ENCODE measurements around the gene SMAD7.
A peak's percentile ranks its signal among the peaks of the same experiment; 100 is the strongest.

The SMAD7 gene

DNA sequence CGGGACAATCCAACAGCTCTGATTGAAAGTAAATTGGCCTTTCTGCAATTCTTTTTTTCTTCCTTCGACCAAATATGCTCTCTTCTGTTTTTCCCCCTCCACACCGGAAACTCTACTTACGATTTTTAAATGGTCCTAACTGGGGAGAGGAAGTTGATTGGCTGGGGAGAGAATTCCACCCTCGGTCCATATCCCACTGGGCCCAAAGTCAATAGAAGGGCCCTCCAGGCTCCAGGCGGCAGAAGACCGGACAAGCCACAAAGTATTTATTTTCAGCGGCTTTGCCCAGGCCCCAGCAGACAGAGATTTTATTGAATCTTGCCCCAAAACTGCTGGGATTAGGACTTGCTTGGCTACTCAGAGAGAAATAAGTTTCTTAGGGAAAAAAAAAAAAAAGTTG lies 37.1 kb upstream of the SMAD7 start:
- DNase-seq = no peak

- no peak for DNase-seq
Observed at GRCh38 chr18:48986851-48987761, 36.3 kb upstream of the SMAD7 start.

DNA sequence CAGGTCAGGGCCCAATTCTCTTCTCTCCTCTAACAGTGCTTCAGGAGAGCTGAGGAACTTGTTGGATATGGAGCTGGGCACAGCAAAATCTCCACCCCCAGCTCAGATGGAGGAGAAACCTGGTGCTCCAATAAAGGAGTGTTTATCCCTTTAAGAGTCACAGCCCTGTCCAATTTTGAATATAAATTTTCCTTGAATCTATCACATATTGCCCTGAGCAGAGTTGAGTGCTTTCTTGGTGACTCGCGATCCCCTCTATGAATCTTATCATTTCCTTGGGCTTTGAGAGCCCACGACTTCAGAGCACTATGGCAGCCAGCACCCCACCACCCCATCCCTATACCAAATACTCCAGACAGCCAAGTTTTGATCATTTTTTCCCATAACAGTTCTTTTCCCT lies 34.4 kb upstream of the SMAD7 start:
- no peak for DNase-seq

- DNase-seq = peak in 8 of 56 donors; percentile 15 to 55 (median 26)
Observed at GRCh38 chr18:48983793-48984437, 33.1 kb upstream of the SMAD7 start.

GRCh38 chr18:48982266-48982665 lies 31.5 kb upstream of the SMAD7 start:
- DNase-seq = no peak

DNA sequence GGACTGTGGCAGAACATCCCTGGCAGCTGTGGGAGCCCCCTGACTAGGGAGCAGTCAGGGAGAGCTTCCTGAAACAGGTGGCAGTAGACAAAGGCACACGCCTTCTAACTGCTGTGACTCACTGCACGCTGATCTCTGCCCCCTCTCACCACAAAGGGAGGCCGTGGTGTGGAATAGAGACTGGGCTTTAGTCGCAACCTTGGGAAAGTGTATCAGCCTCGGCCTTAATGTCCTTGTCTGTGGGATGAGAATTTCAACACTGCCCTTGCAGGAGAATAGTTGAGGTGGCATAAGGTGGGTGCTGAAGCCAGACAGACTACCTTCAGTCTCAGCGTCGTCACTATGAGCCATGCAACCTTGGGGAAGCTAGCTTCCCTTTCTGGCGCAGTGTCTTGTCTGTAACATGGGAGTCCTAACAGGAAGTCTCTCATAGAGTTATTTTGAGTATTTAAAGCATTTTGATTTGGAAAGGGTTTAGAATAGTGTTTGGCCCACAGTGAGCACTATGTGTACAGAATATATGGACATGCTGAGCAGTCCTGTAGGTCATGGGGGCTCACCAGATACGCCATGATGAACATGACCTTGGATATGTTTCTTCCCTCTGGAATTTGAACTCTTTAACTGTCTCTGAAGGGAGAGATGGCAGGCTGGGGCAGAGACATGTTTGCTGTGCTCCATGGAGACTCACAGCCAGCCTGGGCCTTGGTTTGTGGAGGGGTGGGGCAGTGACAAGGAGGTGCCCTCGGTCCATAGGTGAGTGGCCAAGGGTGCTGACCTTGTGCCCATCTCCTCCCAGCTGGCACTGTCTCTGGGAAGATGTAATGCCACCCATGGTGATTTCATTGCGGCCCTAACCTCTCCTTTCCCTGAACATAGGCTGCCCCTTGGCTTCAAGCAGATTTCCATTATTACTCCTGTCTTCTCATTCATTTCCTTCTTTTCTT lies 29.5 kb upstream of the SMAD7 start:
- no peak for DNase-seq

- DNase-seq = no peak
Observed at GRCh38 chr18:48977914-48978313, 27.1 kb upstream of the SMAD7 start.

DNA sequence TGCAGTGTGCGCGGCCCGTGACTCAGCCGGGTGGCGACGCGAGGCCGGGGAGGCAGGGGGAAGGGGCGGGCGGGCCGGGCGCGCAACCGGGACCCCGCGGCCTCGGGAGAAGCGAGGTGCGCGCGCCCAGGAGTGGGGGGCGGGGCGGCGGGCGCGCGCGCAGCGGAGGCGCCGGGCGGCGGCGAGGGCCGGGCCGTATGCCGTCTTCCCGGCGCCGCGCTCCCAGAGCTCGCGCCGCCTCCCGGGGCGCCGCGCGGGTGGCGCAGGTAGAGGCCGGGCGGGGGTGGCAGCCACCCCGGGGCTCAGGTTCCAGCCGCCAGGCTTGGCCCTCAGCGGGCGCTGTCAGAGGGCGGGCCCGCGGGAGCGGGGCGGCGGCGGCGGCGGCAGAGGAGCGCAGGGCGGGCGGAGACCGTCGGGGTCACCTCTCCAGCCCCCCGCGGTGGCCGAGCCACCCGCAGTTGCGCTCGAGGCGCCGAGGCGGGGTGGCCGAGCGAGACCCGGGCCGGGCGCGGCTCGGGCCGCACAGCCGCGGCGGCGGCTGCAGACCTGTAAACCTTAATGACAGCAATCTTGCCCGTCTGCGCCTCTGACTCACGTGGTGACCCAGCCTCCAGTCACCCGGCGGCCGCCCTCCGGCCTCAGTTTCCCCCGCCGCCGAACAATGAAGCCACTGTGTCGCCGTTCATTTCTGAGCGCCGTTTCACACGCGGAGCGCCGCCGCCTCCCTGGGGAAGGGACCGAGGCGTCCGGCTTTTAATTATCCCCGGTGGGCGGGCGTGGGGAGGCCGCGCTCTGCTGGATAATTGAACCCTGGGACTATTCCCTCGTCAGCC lies 25.3 kb upstream of the SMAD7 start:
- peak in 15 of 56 donors; percentile 12 to 66 (median 33) for DNase-seq

- peak in 4 of 56 donors; percentile 16 to 50 (median 33) for DNase-seq
Observed at GRCh38 chr18:48975120-48975816, 24.5 kb upstream of the SMAD7 start.

DNA sequence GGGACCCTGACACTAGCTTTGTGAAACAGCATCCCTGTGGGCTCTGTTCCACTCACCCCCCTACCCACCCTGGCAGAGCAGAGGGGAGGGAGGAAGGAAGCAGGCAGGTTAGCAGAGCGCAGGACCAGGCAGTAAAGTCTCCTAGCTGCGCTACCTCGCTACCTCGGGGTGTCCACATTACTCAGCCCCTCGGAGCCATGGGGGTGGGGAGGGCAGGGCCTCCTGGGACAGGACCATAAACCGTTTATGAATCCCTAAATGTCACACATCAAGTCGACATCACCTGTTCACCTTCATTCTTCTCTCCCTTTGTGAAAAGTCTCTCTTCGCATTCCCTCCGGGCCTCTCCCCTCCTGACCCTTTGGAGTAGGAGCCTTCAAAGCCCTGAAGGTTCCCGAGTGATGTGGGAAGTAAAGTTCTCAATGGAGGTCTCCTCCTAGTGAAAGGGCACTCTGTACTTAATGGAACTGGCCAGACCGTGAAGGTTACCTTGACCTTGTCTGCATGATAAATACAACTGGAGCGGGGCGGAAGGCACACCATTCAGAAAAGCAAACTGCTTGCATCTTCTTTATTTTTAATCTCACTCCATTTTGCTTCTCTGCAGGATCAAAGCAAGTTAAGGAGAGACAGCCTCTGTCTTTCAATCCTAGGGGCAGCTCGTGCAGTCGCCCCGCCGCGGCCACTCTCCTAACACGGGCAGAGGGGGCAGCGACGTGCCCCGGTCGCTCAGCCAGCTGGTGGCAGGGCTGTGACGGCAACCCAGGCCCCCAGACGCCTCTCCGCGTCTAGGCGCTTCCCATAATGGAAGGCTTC lies 23.7 kb upstream of the SMAD7 start:
- DNase-seq = peak in 4 of 56 donors; percentile 16 to 32 (median 24)

DNA sequence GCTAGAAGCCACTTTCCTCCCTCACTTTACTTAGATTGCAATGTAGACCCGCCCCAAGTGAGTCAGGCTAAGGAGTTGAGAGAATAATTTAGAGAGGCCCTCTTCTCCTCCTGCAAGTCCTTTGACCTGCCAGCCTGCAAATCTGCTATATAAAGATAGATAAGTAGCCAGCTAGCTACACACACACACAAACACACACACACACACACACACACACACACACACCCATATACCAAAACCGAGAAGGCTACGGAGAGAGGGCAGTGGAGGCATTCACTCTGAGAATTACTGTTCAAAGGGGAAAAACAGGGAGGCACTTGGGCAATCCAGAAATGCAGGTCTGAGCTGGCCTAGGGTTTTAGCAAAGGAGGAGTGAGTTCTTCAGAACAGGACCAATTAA lies 23.0 kb upstream of the SMAD7 start:
- no peak for DNase-seq

GRCh38 chr18:48968412-48969215 lies 17.8 kb upstream of the SMAD7 start:
- no peak for DNase-seq

- DNase-seq = no peak
Observed at GRCh38 chr18:48967545-48967944, 16.8 kb upstream of the SMAD7 start.

DNA sequence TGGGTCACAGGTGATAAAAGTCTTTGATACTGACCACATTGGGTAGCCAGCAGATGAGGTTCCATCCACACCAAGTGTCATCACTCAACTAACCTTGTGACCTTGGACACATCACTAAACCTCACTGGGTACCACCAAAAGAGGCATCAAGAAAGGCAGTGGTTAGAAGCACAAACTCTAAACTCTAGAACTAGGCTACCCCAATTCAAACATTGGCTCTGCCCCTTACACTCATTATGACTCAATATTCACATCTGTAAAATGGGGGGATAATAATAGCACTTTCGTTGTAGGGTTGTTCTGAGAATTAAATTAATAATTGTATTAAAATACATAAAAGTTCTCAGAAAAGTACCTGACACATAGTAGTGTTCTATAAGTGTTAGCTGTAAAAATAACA lies 15.8 kb upstream of the SMAD7 start:
- no peak for DNase-seq

- no peak for DNase-seq
Observed at GRCh38 chr18:48963586-48964470, 13.1 kb upstream of the SMAD7 start.

DNA sequence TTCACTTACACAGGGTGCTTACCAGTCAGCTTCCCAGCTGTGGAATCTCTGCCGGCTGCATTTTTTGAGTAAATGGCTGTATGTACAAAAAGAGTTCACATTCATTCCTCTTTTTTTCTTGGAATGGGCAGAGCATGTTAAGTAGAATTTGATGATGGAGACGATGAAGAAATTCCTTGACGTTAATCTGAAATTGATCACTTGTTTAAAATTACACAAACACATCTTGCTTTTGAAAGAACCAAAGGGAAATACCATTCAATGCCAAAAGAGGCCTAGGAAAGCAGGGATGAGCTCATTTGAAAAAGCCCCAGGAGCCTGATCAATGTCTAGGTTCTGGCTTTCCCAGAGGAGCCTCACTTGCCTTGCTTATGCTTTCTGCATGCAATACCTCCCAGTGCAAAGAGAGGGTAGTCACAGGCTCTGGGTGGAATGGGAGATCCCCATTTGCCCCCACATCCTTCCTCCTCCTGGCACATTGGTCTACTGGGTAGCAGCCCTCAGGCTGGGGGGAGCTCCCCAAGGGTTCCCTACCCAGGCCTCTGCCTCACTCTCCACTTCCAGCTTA lies 12.3 kb upstream of the SMAD7 start:
- DNase-seq = no peak
